NCI-H748 (cell line): ENCODE data around the gene COLEC12.

ENCODE experiments used
- DNase-seq: peaks from one replicate; lab custom pipeline; 2025; ENCODE audit not compliant: unreplicated experiment; lab: John Stamatoyannopoulos, UW

The COLEC12 gene

DNA sequence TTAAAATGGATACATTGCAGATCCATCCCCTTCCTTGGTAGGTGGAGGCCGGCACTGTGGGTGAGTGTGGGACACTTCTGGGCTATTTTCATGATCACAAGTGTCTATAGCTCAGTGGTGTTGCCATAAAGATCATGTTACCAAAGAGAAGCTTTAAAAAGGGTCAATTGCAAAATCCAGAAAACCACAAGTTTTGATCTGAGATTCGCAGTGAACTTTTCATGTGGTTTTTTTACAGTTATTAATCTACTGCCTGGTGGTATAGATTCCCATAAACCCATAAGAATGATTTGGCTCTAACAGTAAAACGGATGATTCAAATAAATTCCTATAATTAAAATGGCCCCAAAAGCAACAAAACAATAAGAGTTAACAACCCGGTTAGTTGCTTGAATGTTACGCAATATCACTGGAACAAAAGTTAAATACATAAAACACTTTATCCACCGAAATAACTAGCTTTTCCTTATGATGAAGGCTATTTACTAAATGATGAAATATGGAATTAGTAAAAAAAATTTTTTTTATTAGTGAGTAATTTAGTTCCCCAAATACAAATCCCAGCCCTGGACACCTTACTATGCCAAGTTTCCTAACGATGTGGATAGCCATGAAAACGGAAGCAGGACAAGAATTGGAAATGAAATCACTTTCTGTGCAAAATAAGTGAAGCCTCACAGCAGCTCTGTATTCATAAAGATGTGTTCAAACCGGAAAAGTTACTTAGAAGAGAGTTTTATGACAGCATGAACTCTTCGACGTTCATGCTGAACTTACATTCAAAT lies 137.0 kb downstream of the COLEC12 start:
- no peak for DNase-seq

DNA sequence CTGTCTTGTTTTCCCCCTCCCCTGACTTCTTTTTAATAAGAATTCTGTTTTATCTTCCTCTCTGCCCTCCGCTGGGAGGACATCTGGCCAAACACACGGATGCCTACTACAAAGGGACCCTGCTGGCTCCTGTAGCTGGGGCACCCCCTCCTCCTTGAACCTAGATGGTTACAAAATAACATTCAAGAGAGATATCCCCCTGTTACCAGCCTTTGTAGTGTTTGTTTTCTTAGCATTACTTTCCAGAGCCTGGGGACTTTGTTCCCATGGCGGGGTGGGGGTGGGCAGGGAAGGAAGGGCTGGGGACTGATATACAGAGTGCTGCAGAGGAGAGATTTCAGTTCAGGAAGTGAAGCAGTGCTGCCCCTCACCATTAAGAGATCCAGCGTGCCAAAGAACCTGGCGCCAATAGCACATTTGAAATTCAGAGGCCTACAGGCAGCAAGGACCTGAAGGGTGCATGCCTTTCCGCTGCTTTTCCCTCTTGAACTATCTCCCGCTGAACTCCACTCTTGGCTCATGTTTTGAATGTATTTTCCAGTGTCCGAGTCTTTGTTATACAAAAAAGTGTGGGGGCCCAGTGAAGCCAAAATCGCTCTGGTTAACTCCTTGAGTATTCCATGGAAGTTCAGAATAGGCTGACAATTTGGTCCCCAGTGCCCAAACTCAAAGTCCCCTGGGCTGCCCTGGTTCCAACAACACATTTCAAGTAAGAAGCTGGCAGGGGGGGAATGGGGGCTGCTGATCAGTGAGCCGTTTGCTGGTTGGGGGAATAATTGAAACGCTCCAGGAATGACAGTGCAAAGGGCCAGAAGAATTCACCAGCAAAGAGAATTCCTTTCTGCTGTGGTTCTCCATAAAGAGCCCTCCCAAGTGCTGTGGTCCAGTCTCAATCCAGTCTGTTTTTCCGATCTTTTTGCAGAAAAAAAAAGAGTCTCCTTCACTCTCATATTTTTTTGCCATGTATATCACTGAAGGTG lies 137.9 kb downstream of the COLEC12 start:
- DNase-seq = no peak

DNA sequence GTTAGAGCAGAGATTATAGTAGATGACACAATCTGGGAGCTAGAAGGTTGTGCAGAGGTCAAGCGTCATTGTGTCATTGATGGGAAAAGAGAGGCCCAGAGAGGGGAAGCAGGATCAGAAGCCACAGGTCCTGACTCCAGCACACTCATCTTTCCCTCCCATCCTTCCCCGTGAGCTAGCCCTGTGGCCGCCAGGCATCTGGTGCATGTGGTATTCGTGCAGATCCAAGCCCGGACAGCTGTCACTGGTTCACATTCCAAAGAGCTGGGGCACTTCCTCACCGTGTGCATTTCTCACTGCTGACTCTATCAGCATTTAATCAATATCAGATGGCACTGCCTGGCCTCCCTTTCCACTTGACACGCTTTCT lies 138.6 kb downstream of the COLEC12 start:
- no peak for DNase-seq

GRCh38 chr18:361100-361732 lies 139.3 kb downstream of the COLEC12 start:
- no peak for DNase-seq

DNA sequence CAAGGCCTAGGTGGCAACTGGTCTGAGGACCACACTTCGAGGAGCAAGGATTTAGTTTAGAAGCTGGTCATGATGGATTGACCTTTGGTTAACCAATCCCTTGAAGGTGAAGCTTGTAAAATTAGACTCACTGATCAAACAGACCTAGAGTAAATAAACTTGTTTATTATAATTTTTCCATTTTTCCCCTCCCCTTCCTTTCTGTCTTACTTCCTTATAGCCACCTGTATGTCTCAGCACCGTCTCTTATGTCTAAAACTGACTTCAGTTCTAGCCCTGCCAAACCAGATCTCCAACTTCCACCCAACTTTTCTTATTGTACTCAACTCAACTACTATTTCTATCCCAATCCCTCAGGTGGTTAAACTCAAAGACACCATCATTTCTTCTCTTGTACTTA lies 139.8 kb downstream of the COLEC12 start:
- DNase-seq = no peak

GRCh38 chr18:356778-357177 lies 143.7 kb downstream of the COLEC12 start:
- no peak for DNase-seq

- no peak for DNase-seq
Observed at GRCh38 chr18:355678-356077, 144.8 kb downstream of the COLEC12 start.

- no peak for DNase-seq
Observed at GRCh38 chr18:354471-354870, 146.0 kb downstream of the COLEC12 start.

GRCh38 chr18:354003-354402 lies 146.5 kb downstream of the COLEC12 start:
- no peak for DNase-seq

DNA sequence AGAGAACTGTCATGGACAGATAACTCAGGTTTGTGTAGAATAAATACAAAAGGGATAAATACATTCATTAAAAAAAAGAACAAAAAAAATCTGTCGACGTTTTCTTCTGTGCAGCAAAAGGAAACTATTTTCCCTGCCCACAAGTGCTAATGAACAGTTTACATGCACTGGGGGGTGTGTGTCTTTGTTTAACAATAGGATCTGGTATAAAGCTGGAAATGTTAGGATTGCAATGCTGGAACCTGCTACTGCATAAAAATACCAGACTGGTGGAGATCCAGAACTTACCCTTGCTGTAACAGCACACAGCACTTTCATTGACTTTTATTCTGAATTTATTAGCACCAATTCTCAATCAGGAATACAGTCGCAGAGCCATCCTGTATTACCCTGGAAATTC lies 148.1 kb downstream of the COLEC12 start:
- no peak for DNase-seq

GRCh38 chr18:350953-351572 lies 149.4 kb downstream of the COLEC12 start:
- no peak for DNase-seq

DNA sequence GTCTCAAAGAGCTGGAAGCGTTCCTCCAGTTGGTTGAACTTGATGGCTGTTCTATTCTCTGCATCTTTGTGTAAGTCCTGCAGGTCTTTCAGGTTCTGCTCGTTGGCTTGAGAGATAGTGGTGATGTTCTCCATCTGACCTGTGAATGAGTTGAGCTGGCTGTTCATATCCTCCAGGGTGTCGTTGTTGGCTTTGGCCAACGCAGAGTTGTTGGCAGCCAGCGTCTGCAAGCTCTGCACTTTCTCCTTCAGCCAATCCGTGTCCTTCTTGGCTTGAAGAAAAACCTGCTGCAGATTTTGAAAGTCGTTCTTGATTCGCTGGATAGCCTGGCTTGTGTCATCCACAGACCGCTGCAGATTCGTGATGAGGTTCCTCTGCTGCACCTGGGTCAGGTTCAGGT lies 153.9 kb downstream of the COLEC12 start:
- no peak for DNase-seq

DNA sequence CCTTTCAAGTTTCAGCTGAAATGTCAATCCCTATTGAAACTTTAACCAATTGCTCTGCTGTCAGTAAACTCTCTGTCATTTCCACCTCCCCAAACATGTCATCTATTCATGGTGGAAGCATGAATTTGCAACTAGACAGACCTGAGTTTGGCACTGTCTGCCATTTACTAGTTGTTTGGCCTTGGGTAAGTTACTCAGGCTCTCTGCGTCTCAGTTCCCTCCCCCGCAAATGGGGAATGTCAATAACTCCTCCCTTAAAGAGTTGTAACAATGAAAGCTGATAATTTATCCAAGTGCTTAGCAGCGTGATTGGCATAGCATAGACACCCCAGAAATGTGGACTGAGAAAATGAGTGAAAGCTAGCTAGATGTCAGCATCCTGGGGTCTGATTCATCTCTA lies 159.4 kb downstream of the COLEC12 start:
- no peak for DNase-seq

DNA sequence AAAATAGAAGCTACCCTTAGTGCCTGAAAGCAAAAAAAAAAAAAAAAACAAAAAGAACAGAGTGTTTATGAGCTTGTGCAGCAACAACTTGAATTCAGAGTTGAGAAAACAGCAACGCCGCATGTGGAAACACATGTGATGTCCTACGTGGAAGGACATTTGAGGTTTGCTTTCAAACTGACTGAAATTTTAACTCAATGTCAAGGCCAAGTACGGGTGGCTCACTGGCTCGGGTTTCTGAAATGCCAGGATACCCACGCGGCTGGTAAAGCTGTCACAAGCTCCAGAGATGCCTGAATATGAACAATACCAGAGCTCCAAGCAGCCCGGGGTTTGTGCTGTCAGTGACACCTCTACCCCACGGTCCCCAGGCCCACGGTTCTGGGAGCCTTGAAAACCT lies 160.5 kb downstream of the COLEC12 start:
- DNase-seq = no peak

- DNase-seq = no peak
Observed at GRCh38 chr18:339200-339599, 161.3 kb downstream of the COLEC12 start.

DNA sequence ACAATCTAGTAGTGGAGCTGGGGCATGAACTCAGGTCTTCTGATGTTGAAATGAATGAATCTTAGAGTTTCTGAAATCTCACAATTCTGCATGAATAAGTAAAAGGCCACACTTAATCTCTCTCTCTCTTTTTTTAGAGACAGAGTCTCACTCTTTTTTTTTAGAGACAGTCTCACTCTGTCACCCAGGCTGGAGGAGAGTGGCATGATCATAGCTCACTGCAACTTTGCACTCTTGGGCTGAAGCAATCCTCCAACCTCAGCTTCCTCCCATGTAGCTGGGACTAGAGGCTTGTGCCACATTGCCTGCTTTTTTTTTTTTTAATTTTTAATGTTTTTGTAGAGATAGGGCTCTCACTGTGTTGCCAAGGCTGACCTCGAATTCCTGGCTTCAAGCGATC lies 163.8 kb downstream of the COLEC12 start:
- DNase-seq = no peak

- no peak for DNase-seq
Observed at GRCh38 chr18:335733-336132, 164.8 kb downstream of the COLEC12 start.

- DNase-seq = no peak
Observed at GRCh38 chr18:334575-335132, 165.8 kb downstream of the COLEC12 start.

GRCh38 chr18:332721-333510 lies 167.6 kb downstream of the COLEC12 start:
- no peak for DNase-seq

GRCh38 chr18:332007-332406 lies 168.5 kb downstream of the COLEC12 start:
- DNase-seq = no peak
